Activated CD8-positive, alpha-beta memory T cell treated with anti-CD3 and anti-CD28 coated beads, Interleukin-2, amount 10 ng/mL, durations not matched to agents 7 days and 5 days (primary cell): ENCODE results near the gene CNR2. TPM values are rescaled to one million over a fixed set of nuclear protein-coding genes. Genes with fewer than 3 reads are reported as not detected.
"Not testable (repeated sequence)": the region's sequence is repeated elsewhere in the genome, so short reads cannot be mapped to it uniquely, and the experiment has no call there.

Experiments used
- ATAC-seq: fragments of 150-1000 bp; cut with Tn5 transposase; one replicate; pipeline ENCODE4 v1.10.0; 2021; ENCODE audit warnings: moderate library complexity
- CTCF ChIA-PET: fragments of 350-600 bp; sonication (Branson Sonifier 250); formaldehyde crosslinking; loops from one replicate; lab custom pipeline; 2021; ENCODE audit warnings: antibody characterized with exemption; lab: Charles Lee
- DNase-seq: peaks from one replicate; pipeline ENCODE4 v3.0.0-alpha.2; 2020
- H3K27ac Mint-ChIP-seq: one replicate; pipeline ENCODE4 v1.8.0; 2021; ENCODE audit warnings: mild to moderate bottlenecking, mixed read lengths
- H3K27me3 Mint-ChIP-seq: one replicate; pipeline ENCODE4 v1.8.0; 2021; ENCODE audit warnings: mixed read lengths
- H3K36me3 Mint-ChIP-seq: one replicate; pipeline ENCODE4 v1.8.0; 2021; ENCODE audit warnings: mild to moderate bottlenecking, mixed read lengths
- H3K4me1 Mint-ChIP-seq: one replicate; pipeline ENCODE4 v1.8.0; 2021; ENCODE audit warnings: mixed read lengths
- H3K4me3 Mint-ChIP-seq: one replicate; pipeline ENCODE4 v1.8.0; 2021; ENCODE audit warnings: mild to moderate bottlenecking, moderate library complexity, mixed read lengths
- H3K9me3 Mint-ChIP-seq: one replicate; pipeline ENCODE4 v1.8.0; 2022; ENCODE audit warnings: low read depth, mixed read lengths
- total RNA-seq, 2 experiments: library from RNA; stranded (reverse); gene quantifications; one replicate each; pipeline ENCODE4 v1.2.3, GENCODE V29; 2021

CNR2 gene
- total RNA-seq, 2 experiments from 2014 or later = 0.14 to 0.47 TPM

DNA sequence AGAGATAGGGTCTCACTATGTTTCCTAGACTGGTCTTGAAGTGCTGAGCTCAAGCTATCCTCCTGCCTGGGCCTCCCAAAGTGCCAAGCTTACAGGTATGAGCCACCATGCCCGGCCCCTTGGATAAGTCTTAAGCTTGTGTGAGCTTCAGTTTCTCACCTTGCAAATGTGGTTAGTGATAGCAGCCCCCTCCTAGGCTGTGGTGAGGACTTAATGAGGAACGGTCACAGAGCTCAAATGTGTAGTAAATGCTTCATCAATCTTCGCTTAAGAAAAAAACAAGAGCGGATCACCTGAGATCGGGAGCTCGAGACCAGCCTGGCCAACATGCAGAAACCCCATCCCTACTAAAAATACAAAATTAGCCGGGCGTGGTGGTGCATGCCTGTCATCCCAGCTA is 3.0 kb downstream of the CNR2 start:
- Mint-ChIP-seq H3K36me3 (no peaks in the 10 kb centered on the region), H3K4me1 (peaks cover 65% of the 10 kb centered on the region), H3K27me3 (peaks cover 31% of the 10 kb centered on the region), H3K27ac (no peak overlapping the region), H3K9me3 (no peaks in the 10 kb centered on the region), H3K4me3 (no peak overlapping the region)
- DNase-seq (no peak), ATAC-seq (no peak)
- CTCF ChIA-PET = interaction anchor here (0.7 to 4.1 kb wide), 7 partner anchors 40 to 307 kb away, joined by 3 to 24 read pairs (median 3); no protein-coding TSS in a partner anchor

DNA sequence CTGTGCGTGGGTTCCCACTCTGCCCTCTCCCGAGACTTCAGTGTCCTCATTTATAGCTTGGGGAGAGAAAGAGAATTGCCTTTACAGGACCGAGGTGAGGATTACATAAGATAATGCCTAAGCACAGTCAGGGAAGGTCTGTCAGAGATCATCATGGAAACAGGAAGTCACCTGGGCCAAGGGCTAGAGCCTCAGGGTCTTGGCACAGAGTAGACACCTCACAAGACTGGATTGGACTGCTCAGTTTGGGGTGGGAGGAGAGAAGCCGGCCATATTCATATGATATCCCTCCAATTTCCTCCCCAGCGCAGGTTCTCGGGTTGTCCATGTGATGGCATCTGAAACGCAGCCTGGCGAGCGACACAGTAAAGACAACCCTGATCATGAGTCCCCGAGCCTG is 3.8 kb downstream of the CNR2 start:
- CTCF ChIA-PET = interaction anchor here (0.7 to 4.1 kb wide), 4 partner anchors 41 to 137 kb away, joined by 3 to 24 read pairs (median 4); no protein-coding TSS in a partner anchor
- ATAC-seq (no peak), DNase-seq (no peak)
- H3K36me3 Mint-ChIP-seq = no peaks in the 10 kb centered on the region
- peak overlapping the region; percentile 29 for H3K27ac Mint-ChIP-seq
- no peaks in the 10 kb centered on the region for H3K9me3 Mint-ChIP-seq
- H3K4me1 Mint-ChIP-seq = peaks cover 72% of the 10 kb centered on the region
- H3K4me3 Mint-ChIP-seq = no peak overlapping the region
- peaks cover 31% of the 10 kb centered on the region for H3K27me3 Mint-ChIP-seq

DNA sequence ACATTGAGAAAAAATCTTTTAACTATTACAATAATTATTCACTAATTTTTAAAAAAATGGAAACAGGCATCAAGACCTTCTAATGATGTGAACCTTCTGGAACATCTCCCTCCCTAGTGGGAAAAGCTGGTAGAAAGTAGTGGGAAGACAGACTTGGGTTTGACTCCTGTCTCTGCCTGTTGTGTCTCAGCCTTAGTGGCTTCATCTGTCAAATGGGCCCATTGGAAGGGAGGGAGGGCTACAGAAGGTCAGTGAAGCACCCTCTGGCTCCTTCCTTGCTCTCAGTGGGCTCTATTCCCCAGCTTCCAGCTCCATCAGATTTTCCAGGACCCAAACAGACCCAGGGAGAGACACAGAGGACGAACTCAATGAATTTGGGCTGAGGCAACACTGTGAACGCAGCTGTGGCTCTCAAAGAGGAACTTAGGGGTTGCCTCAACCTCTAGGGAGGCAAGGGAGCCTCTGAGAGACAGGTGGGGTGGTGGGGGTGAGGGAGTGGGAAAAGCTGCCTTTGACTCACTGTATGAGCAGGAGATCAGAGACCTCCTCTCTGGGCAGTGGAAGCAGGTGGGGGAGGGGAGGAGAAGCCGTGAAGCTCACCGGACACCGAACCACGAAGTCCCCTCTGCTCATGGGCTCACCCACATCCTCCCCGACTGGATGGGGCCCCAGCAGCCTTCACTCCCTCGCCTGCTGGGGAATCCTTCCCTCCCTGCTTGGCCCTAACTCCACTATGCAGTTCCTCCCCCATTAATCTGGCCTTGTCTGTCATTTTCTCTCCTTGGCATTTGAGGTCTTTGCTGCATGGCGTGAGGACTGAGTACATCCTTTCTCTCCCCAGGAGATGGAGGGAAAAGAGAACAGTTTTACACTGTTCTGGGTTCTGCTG is 4.5 kb downstream of the CNR2 start:
- Mint-ChIP-seq H3K4me3 (no peak overlapping the region), H3K4me1 (peaks cover 71% of the 10 kb centered on the region), H3K9me3 (no peaks in the 10 kb centered on the region), H3K27ac (peak overlapping the region; percentile 2), H3K27me3 (peaks cover 37% of the 10 kb centered on the region), H3K36me3 (peaks cover under 1% of the 10 kb centered on the region)
- CTCF ChIA-PET = interaction anchor here (1.9 to 4.1 kb wide), 2 partner anchors 99 to 137 kb away, joined by 6 to 24 read pairs; no protein-coding TSS in a partner anchor
- DNase-seq (peak; percentile 71), ATAC-seq (peak; percentile 52)

DNA sequence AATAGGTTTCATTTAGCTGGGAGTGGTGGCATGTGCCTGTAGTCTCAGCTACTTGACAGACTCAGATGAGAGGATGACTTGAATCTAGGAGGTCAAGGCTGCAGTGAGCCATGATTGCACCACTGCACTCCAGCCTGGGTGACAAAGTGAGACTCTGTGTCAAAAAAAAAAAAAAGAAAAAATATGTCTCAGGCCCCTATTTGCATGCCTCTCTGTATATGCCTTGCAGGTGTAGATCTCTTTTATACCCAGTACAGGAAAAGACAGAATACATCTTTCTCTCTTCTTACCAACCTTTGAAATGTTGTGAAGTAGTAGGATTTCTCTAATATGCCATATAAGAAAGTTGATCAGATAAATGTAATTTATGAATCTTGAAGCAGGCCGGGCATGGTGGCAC is 6.4 kb downstream of the CNR2 start:
- CTCF ChIA-PET = interaction anchor here (0.7 to 1.7 kb wide), 3 partner anchors 10 to 247 kb away, joined by 3 to 8 read pairs (median 5); no protein-coding TSS in a partner anchor
- DNase-seq = no peak
- H3K27ac Mint-ChIP-seq = no peak overlapping the region
- peaks cover 55% of the 10 kb centered on the region for H3K4me1 Mint-ChIP-seq
- ATAC-seq = no peak
- peaks cover 2% of the 10 kb centered on the region for H3K36me3 Mint-ChIP-seq
- H3K4me3 Mint-ChIP-seq = no peak overlapping the region
- no peaks in the 10 kb centered on the region for H3K9me3 Mint-ChIP-seq
- H3K27me3 Mint-ChIP-seq = peaks cover 50% of the 10 kb centered on the region

DNA sequence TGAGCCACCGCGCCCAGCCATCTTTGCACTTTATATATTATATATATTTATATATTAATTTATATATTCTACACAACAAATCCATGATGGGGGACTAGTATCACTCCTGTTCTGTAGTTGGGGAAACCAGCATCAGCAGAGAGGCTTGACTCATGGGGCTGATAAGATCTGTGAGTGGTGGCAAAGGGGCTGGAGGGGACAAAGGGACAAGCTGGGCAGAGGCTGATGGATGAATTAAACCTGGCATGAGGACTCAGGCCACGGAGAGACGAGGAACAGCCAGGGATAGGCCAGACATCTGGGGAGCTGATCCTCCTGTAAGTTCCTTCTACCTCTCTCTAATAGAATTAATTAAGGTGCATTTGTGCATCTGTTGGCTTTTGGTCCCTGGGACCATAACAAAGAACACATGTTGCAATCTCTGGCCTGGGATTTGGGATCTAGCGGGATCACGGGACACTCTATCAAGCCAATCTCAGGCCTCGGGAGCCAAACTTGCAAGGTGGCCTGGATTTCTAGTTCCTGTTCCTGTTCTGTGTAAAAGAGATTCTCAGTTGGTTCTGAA is 7.6 kb downstream of the CNR2 start:
- peaks cover 2% of the 10 kb centered on the region for H3K36me3 Mint-ChIP-seq
- peaks cover 46% of the 10 kb centered on the region for H3K4me1 Mint-ChIP-seq
- CTCF ChIA-PET = interaction anchor here (1.1 to 1.6 kb wide), 2 partner anchors 11 to 134 kb away, joined by 4 to 5 read pairs; no protein-coding TSS in a partner anchor
- DNase-seq = no peak
- H3K27ac Mint-ChIP-seq = peak overlapping the region; percentile 25
- no peaks in the 10 kb centered on the region for H3K9me3 Mint-ChIP-seq
- no peak for ATAC-seq
- H3K27me3 Mint-ChIP-seq = peaks cover 56% of the 10 kb centered on the region
- H3K4me3 Mint-ChIP-seq = no peak overlapping the region

DNA sequence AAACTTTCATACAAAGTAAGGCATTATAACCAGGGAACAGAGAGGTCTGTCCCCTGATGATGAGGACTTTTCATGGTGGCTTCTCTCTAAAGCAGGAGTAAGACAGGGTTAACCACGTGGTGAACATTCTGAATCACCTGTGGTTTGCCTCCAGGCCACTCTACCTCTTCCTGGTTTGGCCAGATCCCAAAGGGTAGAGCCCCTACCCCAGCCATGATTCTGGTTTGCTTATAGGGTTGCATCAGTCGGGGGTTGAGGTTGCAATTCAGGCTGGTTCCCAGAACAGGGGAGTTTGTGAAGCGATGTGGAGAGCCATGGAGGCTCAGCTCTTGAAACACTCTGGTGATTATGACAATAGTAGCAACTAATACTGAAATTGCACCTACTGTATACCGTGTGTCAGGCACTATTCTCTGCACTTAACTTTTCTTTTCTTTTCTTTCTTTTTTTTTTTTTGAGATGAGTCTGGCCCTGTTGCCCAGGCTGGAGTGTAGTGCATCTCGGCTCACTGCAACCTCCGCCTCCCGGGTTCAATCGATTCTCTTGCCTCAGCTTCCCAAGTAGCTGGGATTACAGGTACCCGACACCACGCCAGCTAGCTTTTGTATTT is 8.3 kb downstream of the CNR2 start:
- Mint-ChIP-seq H3K36me3 (peaks cover 2% of the 10 kb centered on the region), H3K4me3 (peak overlapping the region; percentile 4), H3K4me1 (peaks cover 47% of the 10 kb centered on the region), H3K27ac (peak overlapping the region; percentile 64), H3K27me3 (peaks cover 59% of the 10 kb centered on the region), H3K9me3 (no peaks in the 10 kb centered on the region)
- peak; percentile 74 for ATAC-seq
- CTCF ChIA-PET = interaction anchor here (1.5 to 1.6 kb wide), 2 partner anchors 94 to 133 kb away, joined by 4 to 5 read pairs; no protein-coding TSS in a partner anchor
- peak; percentile 87 for DNase-seq

DNA sequence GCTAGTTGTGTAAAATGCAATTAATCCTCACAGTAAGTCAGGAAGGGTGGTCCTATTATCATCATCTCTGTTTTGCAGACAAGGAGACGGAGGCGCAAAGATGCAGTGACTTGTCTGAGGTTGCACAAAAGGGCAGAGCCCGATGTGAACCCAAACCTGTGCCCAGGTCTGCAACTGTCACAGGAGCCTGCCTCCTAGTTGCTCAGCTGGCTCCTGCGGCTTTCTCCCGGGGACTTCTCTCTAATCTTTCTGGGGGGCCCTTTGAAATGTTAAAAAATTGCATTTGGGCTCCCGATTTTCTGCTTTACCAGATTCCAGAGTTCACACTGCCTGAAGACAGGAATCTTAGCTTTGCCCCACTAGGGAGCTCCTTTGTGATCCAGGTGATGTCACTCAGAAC is 9.4 kb downstream of the CNR2 start:
- H3K4me1 Mint-ChIP-seq = peaks cover 44% of the 10 kb centered on the region
- ATAC-seq (no peak), DNase-seq (no peak)
- no peak overlapping the region for H3K27ac Mint-ChIP-seq
- peaks cover 2% of the 10 kb centered on the region for H3K36me3 Mint-ChIP-seq
- H3K4me3 Mint-ChIP-seq = no peak overlapping the region
- CTCF ChIA-PET = interaction anchor here (0.9 to 1.6 kb wide), 3 partner anchors 13 to 132 kb away, joined by 4 to 5 read pairs (median 4); no protein-coding TSS in a partner anchor
- peaks cover 59% of the 10 kb centered on the region for H3K27me3 Mint-ChIP-seq
- H3K9me3 Mint-ChIP-seq = no peaks in the 10 kb centered on the region

DNA sequence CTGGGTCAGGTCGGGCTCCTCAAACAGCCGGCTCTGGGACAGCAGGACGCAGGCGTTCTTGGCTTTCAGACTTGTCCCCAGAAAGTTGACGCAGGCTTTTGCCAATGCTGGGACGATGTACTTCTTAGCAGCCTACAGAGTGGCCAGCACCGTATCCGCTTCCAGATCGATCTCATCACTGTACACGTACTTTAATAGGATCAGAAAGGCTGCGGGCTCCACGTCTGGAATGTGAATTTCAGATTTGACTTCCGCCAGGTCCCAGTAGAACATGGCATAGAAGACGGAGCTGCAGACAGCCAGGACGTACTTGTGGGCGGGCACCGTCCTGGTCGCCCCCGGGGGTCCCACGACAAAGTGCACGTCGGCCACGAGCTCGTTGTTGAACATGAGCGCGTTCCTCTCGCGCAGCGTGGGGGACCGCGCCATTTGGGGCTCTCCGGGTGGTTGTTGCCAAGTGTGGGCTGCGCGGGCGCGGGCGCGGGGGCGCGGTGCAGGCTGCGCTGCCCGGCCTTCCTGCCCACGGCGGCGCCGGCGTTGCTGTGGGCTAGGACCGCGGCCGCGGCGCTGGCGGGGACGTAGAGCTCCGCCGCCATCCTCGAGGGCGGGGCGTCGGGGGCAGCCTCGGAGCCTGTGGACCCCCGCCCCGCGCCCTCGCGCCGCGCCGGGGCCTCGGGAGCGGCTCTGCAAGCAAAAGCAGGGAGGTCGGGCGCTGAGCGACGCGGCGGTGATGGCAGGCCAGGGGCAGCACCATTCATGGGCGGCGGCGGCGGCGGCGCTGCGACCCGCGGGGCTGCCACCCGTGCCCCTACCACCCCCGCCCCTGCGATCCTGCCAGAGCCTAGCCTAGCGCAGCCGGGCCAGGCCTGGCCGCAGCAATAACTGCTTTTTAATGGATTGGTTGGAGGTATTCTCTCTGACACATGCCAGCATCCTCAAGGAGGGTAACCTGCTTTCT is 10.6 kb downstream of the CNR2 start:
- CTCF ChIA-PET = interaction anchor here (0.7 kb wide), 1 partner anchor 57 kb away, joined by 3 read pairs; no protein-coding TSS in a partner anchor
- no peak overlapping the region for H3K4me3 Mint-ChIP-seq

DNA sequence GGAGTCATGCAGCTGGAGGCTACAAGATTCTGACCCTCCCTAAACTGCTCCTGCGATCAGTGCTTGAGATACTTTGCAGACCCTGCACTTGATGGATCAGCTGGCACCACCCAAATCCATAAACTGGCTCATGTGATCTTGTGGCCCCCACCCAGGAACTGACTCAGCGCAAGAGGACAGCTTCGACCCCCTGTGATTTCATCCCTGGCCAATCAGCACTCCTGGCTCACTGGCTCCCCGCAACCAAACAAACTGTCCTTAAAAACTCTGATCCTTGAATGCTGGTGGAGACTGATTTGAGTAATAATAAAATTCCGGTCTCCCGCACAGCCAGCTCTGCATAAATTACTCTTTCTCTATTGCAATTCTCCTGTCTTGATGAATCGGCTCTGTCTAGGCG is 13.1 kb downstream of the CNR2 start:
- CTCF ChIA-PET = interaction anchor here (1.3 kb wide), 1 partner anchor 90 kb away, joined by 3 read pairs; no protein-coding TSS in a partner anchor
- ATAC-seq, DNase-seq, H3K4me3 Mint-ChIP-seq, H3K9me3 Mint-ChIP-seq, H3K36me3 Mint-ChIP-seq, H3K27ac Mint-ChIP-seq: not testable (repeated sequence)
- peaks cover 31% of the 10 kb centered on the region for H3K4me1 Mint-ChIP-seq
- peaks cover 69% of the 10 kb centered on the region for H3K27me3 Mint-ChIP-seq

More for the DNA sequence above, 10.6 kb downstream of the CNR2 start:
- ATAC-seq (no peak), DNase-seq (no peak)
- Mint-ChIP-seq H3K27me3 (peaks cover 56% of the 10 kb centered on the region), H3K27ac (no peak overlapping the region), H3K4me1 (peaks cover 40% of the 10 kb centered on the region), H3K9me3 (no peaks in the 10 kb centered on the region), H3K36me3 (peaks cover 2% of the 10 kb centered on the region)

DNA sequence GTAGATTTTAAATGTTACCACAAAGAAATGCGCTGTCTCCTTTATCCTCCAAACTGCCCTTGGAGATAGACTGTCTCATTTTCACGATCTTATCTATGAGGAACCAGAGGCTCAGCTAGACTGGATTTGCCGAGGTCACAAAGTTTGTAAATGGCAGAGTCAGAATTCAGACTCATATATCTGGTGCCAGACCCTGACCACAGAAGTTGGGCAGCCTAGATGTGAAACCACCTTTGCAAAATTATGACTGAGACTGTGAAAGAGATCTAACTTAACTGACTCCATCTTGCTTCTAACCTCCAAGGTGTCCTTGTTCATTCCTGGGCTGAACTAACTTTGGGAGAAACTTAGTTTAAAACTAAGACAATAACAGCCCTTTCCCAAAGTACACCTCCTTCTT is 14.1 kb downstream of the CNR2 start:
- H3K27me3 Mint-ChIP-seq = peaks cover 67% of the 10 kb centered on the region
- ATAC-seq (peak; percentile 45), DNase-seq (peak; percentile 72)
- peaks cover 23% of the 10 kb centered on the region for H3K4me1 Mint-ChIP-seq
- CTCF ChIA-PET = no interaction called here
- H3K27ac Mint-ChIP-seq = no peak overlapping the region
- H3K4me3 Mint-ChIP-seq = no peak overlapping the region
- no peaks in the 10 kb centered on the region for H3K9me3 Mint-ChIP-seq
- H3K36me3 Mint-ChIP-seq = peaks cover 2% of the 10 kb centered on the region

DNA sequence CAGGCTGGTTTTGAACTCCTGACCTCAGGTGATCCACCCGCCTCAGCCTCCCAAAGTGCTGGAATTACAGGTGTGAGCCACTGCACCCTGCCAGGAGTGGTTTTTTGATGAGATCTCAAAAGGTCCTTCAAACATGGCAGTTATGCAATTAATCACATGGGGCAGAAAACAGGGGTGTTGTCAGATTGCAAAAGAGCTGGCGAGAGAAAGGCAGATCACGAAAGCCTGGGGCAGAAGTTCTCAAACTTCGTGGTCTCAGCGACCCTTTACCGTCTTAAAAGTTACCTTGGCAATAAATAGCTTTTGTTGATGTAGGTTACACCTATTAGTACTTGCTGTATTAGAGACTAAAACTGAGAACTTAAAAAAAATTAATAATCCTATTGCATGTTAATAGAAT is 16.1 kb downstream of the CNR2 start:
- CTCF ChIA-PET = interaction anchor here (0.9 to 1.1 kb wide), 3 partner anchors 19 to 125 kb away, joined by 3 to 4 read pairs (median 3); no protein-coding TSS in a partner anchor
- DNase-seq (no peak), ATAC-seq (no peak)
- H3K4me1 Mint-ChIP-seq = peaks cover 19% of the 10 kb centered on the region
- H3K36me3 Mint-ChIP-seq = no peaks in the 10 kb centered on the region
- no peak overlapping the region for H3K27ac Mint-ChIP-seq
- H3K9me3 Mint-ChIP-seq = no peaks in the 10 kb centered on the region
- no peak overlapping the region for H3K4me3 Mint-ChIP-seq
- H3K27me3 Mint-ChIP-seq = peaks cover 70% of the 10 kb centered on the region

DNA sequence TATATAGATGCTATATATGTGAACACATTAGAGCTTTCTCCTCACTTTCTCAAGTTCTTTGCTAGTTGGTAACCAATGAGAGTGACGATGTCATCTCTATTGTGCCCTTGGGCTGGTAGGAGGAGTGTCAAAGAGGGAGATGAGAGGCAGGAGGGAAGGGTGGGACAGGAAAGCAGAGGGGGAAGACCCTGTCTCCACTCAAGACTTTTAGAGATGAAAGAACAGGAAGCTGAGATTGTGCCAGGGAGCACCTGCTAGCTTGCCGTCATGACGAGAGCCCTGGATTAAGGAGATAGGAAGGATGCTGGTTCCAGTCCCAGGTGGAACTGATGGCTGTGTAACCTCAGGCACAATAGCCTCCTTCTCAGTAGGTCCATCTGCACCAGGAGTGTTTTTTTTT is 16.7 kb downstream of the CNR2 start:
- CTCF ChIA-PET = interaction anchor here (0.7 to 1.5 kb wide), 5 partner anchors 20 to 1148 kb away, joined by 3 to 4 read pairs (median 3); no protein-coding TSS in a partner anchor
- DNase-seq (no peak), ATAC-seq (no peak)
- Mint-ChIP-seq H3K9me3 (no peaks in the 10 kb centered on the region), H3K27ac (no peak overlapping the region), H3K36me3 (no peaks in the 10 kb centered on the region), H3K4me3 (no peak overlapping the region), H3K27me3 (peaks cover 70% of the 10 kb centered on the region), H3K4me1 (peaks cover 19% of the 10 kb centered on the region)
